Measurements from ENCODE around the gene LHFPL5. TPM values are rescaled to one million over a fixed set of nuclear protein-coding genes. Genes with fewer than 3 reads are reported as not detected.

Gene LHFPL5
- total and polyA plus RNA-seq, 2 of the 8 experiments (the other 6 are each of a cell fraction or from before 2014, with no cell fraction given) = 0.03 TPM; not detected in 1

DNA sequence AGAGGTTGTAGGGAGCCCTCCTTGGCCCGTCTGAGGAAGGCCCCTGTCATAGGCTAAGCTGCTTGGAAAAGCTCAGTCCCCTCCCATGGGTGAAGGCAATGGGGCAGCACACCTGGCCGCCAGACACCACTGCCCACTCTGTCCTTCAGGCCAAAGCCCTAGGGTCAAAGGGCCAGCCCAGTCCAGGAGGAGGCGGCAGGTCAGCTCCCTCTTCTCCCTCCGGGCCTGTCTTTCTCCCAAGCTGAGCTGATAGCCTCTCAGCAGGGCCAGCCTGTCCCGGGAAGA is 33.9 kb upstream of the LHFPL5 start:
- no peak overlapping the region for H3K9ac ChIP-seq (replicated peaks in 1 of 4; ENCODE audit: extremely low read depth in 1 of 4, low read depth in 3 of 4, low read length in 3 of 4)
- no peaks in the 10 kb centered on the region for H3K9me3 ChIP-seq (ENCODE audit: insufficient read depth in 2 of 2, low read depth in 1 of 2, low read length in 1 of 2)
- peaks cover 0 to 11% (median 0%) of the 10 kb centered on the region in 4 experiments; a peak in 2 of 7 replicates for H3K4me1 ChIP-seq (replicated peaks in 1 of 4; ENCODE audit: control insufficient read depth in 3 of 4, insufficient read depth in 4 of 4, low read length in 3 of 4)
- no peak for FAIRE-seq
- H3K18ac ChIP-seq (ENCODE audit: extremely low read depth, low read length) = 0 out of 2 replicates have a peak overlapping the region, but pooled peaks have one; percentile 13
- no peak overlapping the region for H4K91ac ChIP-seq (replicated peaks; ENCODE audit: insufficient read length, low read length)
- no peak overlapping the region for H2BK120ac ChIP-seq (replicated peaks; ENCODE audit: low read depth, low read length)
- H3K27me3 ChIP-seq (replicated peaks in 1 of 4; ENCODE audit: control insufficient read depth in 3 of 4, extremely low read depth in 1 of 4, insufficient read depth in 3 of 4, low read length in 3 of 4) = peaks cover 0 to 8% (median 3%) of the 10 kb centered on the region in 4 experiments; a peak in 4 of 7 replicates
- no peak overlapping the region for H4K8ac ChIP-seq (ENCODE audit: extremely low read depth, insufficient read depth, low read length)
- H3K79me1 ChIP-seq (ENCODE audit: low read depth, low read length) = no peaks in the 10 kb centered on the region
- ChIA-PET CTCF (ENCODE audit: partially characterized antibody) (interaction anchor here (0.6 to 2.2 kb wide), 8 partner anchors 12 to 394 kb away, joined by 3 to 8 read pairs (median 4); partner anchors contain the start of gene ARMC12), POLR2A (ENCODE audit: partially characterized antibody) (interaction anchor here (1.1 kb wide), 1 partner anchor 12 kb away, joined by 3 read pairs; no protein-coding TSS in a partner anchor)
- H3K56ac ChIP-seq (replicated peaks; ENCODE audit: insufficient read length, low read depth, low read length) = no peak overlapping the region
- no peak overlapping the region for H3K4me2 ChIP-seq (ENCODE audit: insufficient read depth in 1 of 2, low read depth in 2 of 2, low read length in 2 of 2)
- no peak overlapping the region for H4K5ac ChIP-seq (ENCODE audit: insufficient read length, low read depth, low read length)
- H3K36me3 ChIP-seq (ENCODE audit: control insufficient read depth in 2 of 4, insufficient read depth in 4 of 4, low read length in 3 of 4) = no peaks in the 10 kb centered on the region
- H3K4ac ChIP-seq (replicated peaks; ENCODE audit: insufficient read length, low read depth, low read length) = no peak overlapping the region
- no peak overlapping the region for H3K4me3 ChIP-seq (ENCODE audit: extremely low read depth in 1 of 4, insufficient read depth in 2 of 4, low read depth in 3 of 4, low read length in 4 of 4)
- 65% methylated on average over 5 of the region's 5 CpGs; no CpG with 5 or more reads in 1 of the 2 experiments for WGBS, 2 experiments (ENCODE audit: extremely low coverage in 1 of 2, insufficient coverage in 1 of 2, insufficient read length in 1 of 2, insufficient replicate concordance in 2 of 2, low coverage in 1 of 2, low lambda C conversion rate in 2 of 2, missing lambda C conversion rate in 1 of 2)
- no peak overlapping the region for H3K27ac ChIP-seq (ENCODE audit: low read depth, low read length)
- DNase-seq (ENCODE audit: low read depth in 1 of 2, low spot score in 2 of 2) = no peak
- H2AFZ ChIP-seq (ENCODE audit: low read length) = no peak overlapping the region
- H2BK12ac ChIP-seq (ENCODE audit: low read depth, low read length) = no peak overlapping the region
- no peak overlapping the region for H3K23ac ChIP-seq (ENCODE audit: insufficient read length)
- H2BK20ac ChIP-seq (ENCODE audit: low read length) = no peak overlapping the region
- H3K79me2 ChIP-seq (ENCODE audit: control insufficient read depth in 1 of 2, insufficient read depth in 2 of 2, low read length in 2 of 2) = no peaks in the 10 kb centered on the region
- TF ChIP-seq POLR2A (IDR thresholded peaks at IDR 0.05; ENCODE audit: control extremely low read depth in 1 of 2, low read depth in 2 of 2, low read length in 2 of 2) = no peak
- TF ChIP-seq SP1 (IDR thresholded peaks at IDR 0.05; ENCODE audit: low read depth, low read length) = no peak
- no peak for TF ChIP-seq RBBP5 (IDR thresholded peaks at IDR 0.05; ENCODE audit: borderline replicate concordance, low read depth, low read length)
- no peak for TF ChIP-seq GTF2F1 (IDR thresholded peaks at IDR 0.05; ENCODE audit: borderline replicate concordance, low read depth, low read length)
- no peaks in the 10 kb centered on the region for H3K23me2 ChIP-seq (ENCODE audit: low read depth, low read length)
- 0 out of 2 replicates have a peak overlapping the region, but pooled peaks have one; percentile 60 for H2BK5ac ChIP-seq (ENCODE audit: low read depth, low read length)
- peak overlapping the region; percentile 36; the same call in 1 of the 2 replicates for H2BK15ac ChIP-seq (ENCODE audit: low read length)
- peak overlapping the region; percentile 46; the same call in 1 of the 2 replicates for H2AK5ac ChIP-seq (ENCODE audit: low read depth, low read length)
- no peak overlapping the region for H3K14ac ChIP-seq (ENCODE audit: insufficient read length)
- H4K20me1 ChIP-seq (replicated peaks in 1 of 2; ENCODE audit: control insufficient read depth in 1 of 2, insufficient read depth in 2 of 2, low read length in 2 of 2) = no peaks in the 10 kb centered on the region

All from H1 (cell line).